ENCODE results near the gene CCDC38.

The CCDC38 gene

DNA sequence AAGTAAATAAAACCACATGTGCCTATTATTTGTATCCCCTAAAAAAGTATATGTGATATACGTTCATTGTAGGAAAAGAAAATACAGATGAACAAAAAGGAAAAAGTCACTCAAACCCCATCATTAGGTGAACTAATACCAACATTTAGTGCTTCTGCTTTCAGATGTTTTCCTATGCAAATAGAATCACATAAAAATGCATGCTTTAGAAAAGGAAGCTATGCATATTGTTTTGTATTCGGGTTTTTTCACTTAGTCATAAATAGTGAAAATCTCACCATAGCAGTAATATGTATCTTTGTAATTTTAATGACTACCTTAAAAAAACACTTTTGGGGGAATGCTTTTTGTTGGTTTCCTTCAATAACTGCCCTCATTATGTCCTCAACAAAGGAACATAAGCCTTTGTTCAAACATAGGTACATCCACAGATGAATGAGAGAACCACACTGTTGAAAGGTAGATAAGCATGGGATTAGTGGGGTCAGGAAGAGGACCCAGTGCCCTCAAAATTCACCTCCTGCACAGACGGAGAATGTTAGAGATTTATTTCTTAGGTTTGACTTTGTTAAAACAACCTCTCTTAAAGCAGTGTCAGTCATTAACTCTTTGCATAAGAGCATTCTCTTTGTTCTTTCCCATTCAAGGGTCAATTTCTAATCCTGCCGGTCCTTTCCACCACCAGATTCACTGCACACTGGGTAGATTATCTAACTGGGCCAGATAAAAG is 7.2 kb upstream of the CCDC38 start:
- TF ChIP-seq, protein P1, sequence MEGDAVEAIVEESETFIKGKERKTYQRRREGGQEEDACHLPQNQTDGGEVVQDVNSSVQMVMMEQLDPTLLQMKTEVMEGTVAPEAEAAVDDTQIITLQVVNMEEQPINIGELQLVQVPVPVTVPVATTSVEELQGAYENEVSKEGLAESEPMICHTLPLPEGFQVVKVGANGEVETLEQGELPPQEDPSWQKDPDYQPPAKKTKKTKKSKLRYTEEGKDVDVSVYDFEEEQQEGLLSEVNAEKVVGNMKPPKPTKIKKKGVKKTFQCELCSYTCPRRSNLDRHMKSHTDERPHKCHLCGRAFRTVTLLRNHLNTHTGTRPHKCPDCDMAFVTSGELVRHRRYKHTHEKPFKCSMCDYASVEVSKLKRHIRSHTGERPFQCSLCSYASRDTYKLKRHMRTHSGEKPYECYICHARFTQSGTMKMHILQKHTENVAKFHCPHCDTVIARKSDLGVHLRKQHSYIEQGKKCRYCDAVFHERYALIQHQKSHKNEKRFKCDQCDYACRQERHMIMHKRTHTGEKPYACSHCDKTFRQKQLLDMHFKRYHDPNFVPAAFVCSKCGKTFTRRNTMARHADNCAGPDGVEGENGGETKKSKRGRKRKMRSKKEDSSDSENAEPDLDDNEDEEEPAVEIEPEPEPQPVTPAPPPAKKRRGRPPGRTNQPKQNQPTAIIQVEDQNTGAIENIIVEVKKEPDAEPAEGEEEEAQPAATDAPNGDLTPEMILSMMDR (IDR thresholded peaks at IDR 0.05; ENCODE audit: insufficient read depth, low read depth, low read length, missing control alignments): no peak
- no peak overlapping the region for H3K4me3 ChIP-seq (ENCODE audit: low read length)
- DNase-seq (ENCODE audit: low read depth): no peak

DNA sequence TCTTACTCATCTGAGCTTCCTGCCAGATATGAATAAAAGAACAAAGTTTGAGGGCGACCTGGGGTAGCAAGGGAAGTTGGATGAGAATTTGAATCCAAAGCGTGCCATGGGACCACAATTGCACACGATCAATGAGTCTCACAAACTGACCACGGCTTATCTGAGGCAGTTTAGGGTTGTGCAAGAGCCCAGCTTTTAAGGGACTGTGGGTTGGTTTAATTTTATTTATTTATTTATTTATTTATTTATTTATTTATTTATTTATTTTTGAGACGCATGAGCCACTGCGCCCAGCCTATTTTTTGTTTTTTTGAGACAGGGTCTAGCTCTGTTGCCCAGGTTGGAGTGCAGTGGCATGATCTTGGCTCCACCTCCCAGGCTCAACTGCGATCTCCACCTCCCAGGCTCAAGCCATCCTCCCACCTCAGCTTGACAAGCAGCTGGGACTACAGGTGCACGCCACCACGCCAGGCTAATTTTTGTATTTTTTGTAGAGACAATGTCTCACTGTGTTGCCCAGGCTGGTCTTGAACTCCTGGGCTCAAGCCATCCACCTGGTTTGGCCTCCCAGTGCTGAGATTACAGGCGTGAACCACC is 1.8 kb upstream of the CCDC38 start:
- DNase-seq (ENCODE audit: low read depth): no peak
- TF ChIP-seq, protein P1 (IDR thresholded peaks at IDR 0.05; ENCODE audit: insufficient read depth, low read depth, low read length, missing control alignments): no peak
- H3K4me3 ChIP-seq (ENCODE audit: low read length): no peak overlapping the region

DNA sequence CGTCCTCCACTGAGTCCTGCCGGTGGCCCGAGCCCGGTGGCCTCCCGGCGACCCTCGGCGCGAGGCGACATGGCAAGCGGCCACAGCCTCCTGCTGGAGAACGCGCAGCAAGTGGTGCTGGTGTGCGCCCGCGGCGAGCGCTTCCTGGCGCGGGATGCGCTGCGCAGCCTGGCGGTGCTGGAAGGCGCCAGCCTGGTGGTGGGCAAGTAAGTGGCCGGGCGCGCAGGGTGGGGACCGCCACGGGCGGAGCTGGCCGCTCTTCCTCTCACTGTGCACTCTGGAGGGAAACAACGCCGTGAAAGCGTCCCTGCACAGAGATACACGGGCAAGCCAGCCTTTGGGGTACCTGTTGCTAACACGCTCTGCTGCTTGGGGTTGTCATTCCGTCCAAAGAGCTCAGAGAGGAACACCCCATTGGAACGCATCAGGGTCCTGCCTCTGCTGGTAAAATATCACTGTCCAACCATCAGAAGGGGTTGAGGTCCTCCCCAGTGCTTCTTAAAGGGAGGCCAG is 972 bp upstream of the CCDC38 start, which contains the start of gene AMDHD1:
AMDHD1 (plus strand) TSS at position 2 of the 513 bp plus-strand sequence; CDS start at position 70, 68 bp downstream.
- peak within 1 kb of the TSS; percentile 83 for H3K4me3 ChIP-seq (ENCODE audit: low read length)
- peak; percentile 59 for DNase-seq (ENCODE audit: low read depth)
- TF ChIP-seq, protein P1 (IDR thresholded peaks at IDR 0.05; ENCODE audit: insufficient read depth, low read depth, low read length, missing control alignments): peak; percentile 31

DNA sequence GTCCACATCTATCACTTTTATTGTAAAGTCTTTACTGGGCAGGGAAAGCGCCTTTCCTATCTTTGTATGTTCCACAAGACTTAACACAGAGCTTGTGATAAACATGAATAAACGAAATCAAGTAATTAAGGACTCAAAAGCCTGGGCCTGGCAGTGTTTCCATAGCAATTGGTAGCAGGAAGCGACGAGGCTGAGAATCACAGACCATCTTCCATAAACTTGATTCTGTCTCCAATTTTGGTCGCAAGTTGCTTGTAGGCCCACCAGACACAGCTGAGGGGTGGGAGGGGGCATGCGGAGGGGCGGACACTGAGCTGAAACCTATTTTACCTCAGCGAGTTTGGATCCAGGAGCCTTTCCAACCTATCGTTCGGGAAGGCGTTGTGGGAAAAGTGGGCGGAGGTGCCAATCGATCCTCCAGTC is 302 bp downstream of the CCDC38 start:
- TF ChIP-seq, protein P1 (IDR thresholded peaks at IDR 0.05; ENCODE audit: insufficient read depth, low read depth, low read length, missing control alignments): no peak
- peak overlapping the region; percentile 83 for H3K4me3 ChIP-seq (ENCODE audit: low read length)
- no peak for DNase-seq (ENCODE audit: low read depth)

DNA sequence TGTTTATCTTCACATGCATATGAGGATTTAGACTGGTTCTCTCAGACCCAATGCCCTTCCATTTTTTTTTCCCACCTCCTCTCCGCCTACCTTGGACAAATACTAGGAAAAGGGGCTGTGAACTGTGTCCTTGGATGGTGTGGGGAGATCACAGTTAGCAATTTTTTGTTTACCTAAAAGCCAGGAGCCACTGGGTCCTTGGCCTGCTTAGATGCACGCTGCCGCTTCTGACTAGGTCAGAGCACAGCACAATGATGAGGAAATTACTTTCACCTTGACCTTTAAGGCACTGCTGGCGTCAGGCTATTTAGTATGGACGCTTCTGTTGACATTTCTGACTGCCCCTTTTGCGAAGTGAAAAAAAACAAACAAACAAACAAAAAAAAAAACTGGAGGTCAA is 1.9 kb downstream of the CCDC38 start:
- no peak for DNase-seq (ENCODE audit: low read depth)
- TF ChIP-seq, protein P1 (IDR thresholded peaks at IDR 0.05; ENCODE audit: insufficient read depth, low read depth, low read length, missing control alignments): no peak

DNA sequence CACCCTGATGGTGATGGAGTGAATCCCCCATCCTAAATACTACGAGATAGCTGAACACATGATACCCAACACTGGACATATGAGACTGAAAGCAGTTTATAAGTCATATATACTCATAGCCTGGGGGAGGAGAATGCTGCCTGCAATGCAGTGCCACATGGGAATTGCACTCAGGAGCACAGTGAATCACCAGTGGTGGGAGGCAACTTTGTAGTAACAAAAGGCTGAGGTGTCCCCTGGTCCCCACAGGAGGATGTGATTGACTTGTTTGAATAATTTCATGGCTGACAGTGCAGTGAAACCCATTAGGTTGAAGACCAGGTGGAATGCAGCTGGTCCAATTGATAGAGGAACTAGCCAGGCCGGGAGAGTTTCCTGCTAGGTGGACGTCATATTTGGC is 20.2 kb downstream of the CCDC38 start:
- DNase-seq (ENCODE audit: low read depth): peak; percentile 29
- H3K4me3 ChIP-seq (ENCODE audit: low read length): no peak overlapping the region
- TF ChIP-seq, protein P1 (IDR thresholded peaks at IDR 0.05; ENCODE audit: insufficient read depth, low read depth, low read length, missing control alignments): no peak

More for the DNA sequence above, 1.9 kb downstream of the CCDC38 start:
- H3K4me3 ChIP-seq (ENCODE audit: low read length): no peak overlapping the region
